Ammon's horn (tissue), 1 donor: ENCODE results near the gene TMEM179B.
A peak's percentile ranks its signal among the peaks of the same experiment; 100 is the strongest.
"Not testable (repeated sequence)": the region's sequence is repeated elsewhere in the genome, so short reads cannot be mapped to it uniquely, and the experiment has no call there.

ENCODE experiments used
- DNase-seq: peaks from one replicate; pipeline ENCODE4 v3.0.0-alpha.2; 2016; ENCODE audit warnings: low spot score

The TMEM179B gene

GRCh38 chr11:62789576-62789975 is 2.4 kb downstream of the TMEM179B start:
- no peak for DNase-seq

DNA sequence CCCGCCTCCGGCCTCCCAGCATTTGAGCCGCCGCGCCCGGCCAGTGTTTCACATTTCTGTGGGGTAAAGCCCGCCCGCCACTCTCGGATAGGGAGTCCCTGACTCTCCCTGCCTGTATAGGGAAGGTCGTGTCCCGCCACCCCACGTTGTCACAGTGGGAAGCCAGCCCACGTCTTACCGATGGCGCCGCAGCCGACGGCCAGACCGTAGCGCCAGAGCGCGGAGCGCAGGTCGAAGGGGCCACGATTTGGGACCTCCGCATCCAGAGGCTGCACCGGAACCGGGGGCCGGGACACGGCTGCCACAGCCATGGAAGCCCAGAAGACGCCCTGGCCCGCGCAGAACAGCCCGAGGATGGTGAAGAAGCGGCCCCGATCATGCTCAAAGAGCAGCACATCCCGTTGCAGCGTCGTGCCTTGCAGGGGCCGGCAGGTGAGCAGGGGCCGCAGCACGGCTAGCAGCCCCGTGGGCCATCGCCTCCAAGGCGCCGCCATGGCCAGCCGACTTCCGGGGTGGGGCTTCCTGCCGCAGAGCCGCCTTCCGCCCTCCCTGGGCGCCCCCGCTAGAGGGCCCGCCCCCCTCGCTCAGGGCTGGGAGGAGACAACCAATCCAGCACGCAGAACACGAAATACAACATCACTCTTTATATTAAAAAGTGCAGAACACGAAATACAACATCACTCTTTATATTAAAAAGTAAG is 4.4 kb downstream of the TMEM179B start, which contains the start of gene TMEM223:
Gene TMEM223 (minus strand): TSS at position 506 of the 701 bp plus-strand sequence. CDS start 12 bp downstream, at position 494.
- peak; percentile 93 for DNase-seq

- no peak for DNase-seq
Observed at GRCh38 chr11:62792202-62792575, 5.0 kb downstream of the TMEM179B start.

- DNase-seq, result no peak
Observed at GRCh38 chr11:62794201-62794775, 7.1 kb downstream of the TMEM179B start.

GRCh38 chr11:62796281-62796680 is 9.1 kb downstream of the TMEM179B start:
- no peak for DNase-seq

DNA sequence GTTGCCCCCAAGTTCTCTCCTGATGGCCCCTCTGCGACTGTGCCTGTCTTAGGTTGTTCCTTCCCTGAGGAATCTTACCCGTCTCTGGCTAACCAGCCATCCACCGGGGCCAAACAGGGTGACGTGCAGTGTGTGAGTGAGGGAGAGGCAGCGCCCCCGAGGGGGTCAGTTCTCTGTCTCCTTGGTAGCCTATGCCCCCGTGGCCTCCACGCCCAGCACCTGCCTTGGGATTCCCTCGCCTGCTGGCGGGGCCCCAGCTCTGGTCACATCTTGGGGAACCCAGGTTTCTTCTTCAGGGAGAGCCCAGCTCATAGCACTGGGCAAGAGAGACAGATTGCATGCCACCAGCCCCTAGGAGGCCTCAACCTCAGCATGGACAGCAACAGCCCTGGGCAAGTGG is 12.3 kb downstream of the TMEM179B start:
- no peak for DNase-seq

- DNase-seq, result no peak
Observed at GRCh38 chr11:62801071-62801470, 13.9 kb downstream of the TMEM179B start.

DNA sequence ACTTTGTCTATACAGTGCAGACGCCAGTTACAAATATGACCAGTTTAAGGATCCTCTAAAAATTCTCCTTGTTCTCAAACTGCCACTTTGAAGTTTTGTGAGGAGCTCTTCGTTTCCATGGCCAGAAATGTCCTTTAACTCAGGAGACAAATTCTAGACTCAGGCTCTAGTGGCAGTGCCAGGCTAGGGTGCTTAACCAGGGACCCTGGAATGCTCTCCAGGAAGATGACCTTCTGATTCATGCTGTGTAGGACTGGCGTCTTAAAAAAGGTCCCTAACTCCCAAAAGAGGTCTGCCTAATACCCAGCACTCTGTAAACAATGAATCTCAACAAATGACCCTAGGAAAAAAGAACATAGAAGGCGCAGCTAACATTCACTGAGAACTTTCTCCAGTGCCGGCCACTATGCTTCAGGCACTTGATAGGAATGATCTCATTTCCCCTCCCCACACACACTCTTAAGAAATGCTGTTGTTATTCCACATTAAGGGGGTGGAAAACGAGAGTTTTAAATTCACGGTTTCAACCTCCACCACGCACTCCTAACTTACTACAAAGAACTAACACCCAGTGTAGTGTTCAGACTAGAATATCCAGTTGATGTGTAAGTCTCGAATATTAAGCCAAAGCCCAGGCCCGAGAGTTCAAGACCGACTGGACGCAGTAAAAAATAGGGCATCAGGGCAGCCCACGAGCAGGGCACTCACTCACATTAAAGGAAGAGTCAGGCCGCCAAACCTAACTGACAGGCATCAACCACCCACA is 17.3 kb downstream of the TMEM179B start:
- peak; percentile 17 for DNase-seq

GRCh38 chr11:62805076-62805892 is 18.1 kb downstream of the TMEM179B start, which contains the start of gene NXF1:
Gene NXF1, minus strand, starts transcription at chr11:62805440. Its CDS starts 84 bp downstream, at chr11:62805356.
- peak; percentile 98 for DNase-seq

DNA sequence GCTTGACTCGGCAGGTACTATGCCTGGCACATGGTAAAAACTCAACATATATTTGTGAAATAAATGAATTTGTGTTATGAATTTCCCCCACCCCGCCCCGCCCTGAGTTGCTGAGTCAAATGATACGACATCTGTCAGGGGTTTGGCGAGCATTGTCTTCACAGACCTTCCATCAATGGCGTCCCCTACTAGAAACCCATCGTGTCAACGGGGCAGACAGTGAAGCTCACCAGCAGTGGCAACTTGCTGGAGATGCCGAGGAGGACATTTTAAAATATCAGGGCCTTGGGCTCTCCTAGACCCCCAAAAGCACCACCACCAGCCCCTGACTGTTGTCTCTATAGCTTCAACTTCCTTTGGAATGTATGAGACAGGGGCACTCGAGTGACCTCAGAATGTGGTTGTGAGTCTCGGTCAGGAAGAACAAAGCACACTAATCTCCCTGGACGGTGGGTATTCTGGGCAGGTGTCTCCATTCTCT is 18.8 kb downstream of the TMEM179B start:
- no peak for DNase-seq

- DNase-seq, result peak; percentile 34
Observed at GRCh38 chr11:62806611-62807121, 19.5 kb downstream of the TMEM179B start.

DNA sequence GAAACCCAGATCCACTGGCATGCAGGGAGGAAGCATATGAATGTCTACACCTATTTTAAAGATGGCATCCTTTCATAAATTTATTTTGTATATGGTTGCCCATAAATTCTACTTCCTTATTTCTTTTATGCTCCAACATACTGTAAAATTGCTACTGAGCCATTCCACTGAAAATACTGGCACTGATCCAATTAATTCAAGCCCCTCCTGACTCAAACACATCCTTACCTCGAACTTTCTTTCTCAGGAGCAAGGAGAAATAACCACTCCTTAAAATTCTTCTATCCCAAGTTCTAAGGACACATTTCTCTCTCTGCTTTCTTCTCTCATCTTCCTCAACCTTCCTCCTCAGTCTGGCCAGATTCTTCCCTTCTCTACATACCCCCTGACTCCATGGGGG is 23.5 kb downstream of the TMEM179B start:
- no peak for DNase-seq

- no peak for DNase-seq
Observed at GRCh38 chr11:62811659-62812058, 24.5 kb downstream of the TMEM179B start.

- no peak for DNase-seq
Observed at GRCh38 chr11:62816557-62816956, 29.4 kb downstream of the TMEM179B start.

GRCh38 chr11:62817129-62817528 is 29.9 kb downstream of the TMEM179B start:
- no peak for DNase-seq

DNA sequence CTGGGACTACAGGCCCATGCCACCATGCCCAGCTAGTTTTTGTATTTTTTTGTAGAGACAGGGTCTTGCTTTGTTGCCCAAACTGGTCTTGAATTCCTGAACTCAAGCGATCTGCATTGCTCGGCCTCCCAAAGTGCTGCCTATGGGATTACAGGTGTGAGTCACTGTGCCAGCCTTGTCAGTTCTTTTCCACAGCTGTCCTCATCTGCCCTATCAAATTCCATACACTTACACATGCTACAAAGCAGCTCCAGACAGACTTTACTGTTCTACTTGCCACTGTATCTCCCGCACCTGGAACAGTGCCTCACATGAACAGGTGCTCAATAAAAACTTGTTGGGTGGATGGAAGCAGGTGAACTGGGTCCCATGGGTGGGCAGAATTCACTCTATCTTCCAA is 36.5 kb downstream of the TMEM179B start:
- DNase-seq, result no peak

- not testable (repeated sequence) for DNase-seq
Observed at GRCh38 chr11:62828130-62828529, 40.9 kb downstream of the TMEM179B start.

DNA sequence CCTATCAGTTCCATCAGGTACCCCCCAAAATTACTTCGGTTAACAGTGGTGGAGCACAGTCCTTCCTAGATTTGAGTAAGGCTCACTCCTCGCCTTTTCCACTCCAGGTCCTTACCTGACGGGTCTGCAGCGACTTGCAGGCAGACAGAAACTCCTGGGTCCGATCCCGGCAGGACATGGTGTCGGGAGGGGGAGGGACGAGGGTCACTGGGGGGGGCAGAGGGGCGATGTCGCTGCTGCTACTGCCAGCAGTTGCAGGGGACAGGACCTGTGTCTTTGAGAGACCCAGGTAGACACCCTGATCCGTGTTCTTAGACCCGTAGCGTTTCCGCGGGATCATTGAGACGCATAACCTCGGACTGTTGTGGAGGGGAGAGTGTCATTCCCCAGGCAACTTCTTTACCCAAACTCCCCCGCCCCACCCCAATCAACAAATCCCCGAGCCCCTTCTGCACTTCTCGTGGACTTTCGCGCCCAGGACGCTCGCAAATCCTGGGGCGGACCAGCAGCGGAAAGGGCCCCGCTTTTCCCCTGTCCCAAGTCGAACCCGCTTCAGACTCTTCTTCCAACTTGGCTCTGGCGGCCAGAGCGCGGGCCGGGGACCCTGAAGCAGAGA is 43.8 kb downstream of the TMEM179B start:
- DNase-seq, result no peak

GRCh38 chr11:62831520-62832335 is 44.5 kb downstream of the TMEM179B start, which contains the start of gene STX5:
Gene STX5, minus strand, starts transcription at chr11:62832051. Its CDS starts 808 bp downstream, at chr11:62831243.
- DNase-seq, result peak; percentile 100
